Upper lobe of left lung (tissue), 4 donors: ENCODE results near the gene ITGB7.

Source experiments
- CTCF ChIP-seq, 6 experiments: fragments of 450-650 bp in 4 of 6; fragments of 200-600 bp in 2 of 6; sonication (generic) in 2 of 6; IDR thresholded peaks; one replicate each; pipeline ENCODE4 v1.5.1; 2016 to 2019; ENCODE audit warnings: antibody characterized with exemption in 6 of 6
- POLR2AphosphoS5 ChIP-seq, 2 donors: sonication (generic); formaldehyde crosslinking; IDR thresholded peaks; one replicate each; pipeline ENCODE4 v1.5.1; 2017; ENCODE audit warnings: antibody characterized with exemption in 2 of 2

DNA sequence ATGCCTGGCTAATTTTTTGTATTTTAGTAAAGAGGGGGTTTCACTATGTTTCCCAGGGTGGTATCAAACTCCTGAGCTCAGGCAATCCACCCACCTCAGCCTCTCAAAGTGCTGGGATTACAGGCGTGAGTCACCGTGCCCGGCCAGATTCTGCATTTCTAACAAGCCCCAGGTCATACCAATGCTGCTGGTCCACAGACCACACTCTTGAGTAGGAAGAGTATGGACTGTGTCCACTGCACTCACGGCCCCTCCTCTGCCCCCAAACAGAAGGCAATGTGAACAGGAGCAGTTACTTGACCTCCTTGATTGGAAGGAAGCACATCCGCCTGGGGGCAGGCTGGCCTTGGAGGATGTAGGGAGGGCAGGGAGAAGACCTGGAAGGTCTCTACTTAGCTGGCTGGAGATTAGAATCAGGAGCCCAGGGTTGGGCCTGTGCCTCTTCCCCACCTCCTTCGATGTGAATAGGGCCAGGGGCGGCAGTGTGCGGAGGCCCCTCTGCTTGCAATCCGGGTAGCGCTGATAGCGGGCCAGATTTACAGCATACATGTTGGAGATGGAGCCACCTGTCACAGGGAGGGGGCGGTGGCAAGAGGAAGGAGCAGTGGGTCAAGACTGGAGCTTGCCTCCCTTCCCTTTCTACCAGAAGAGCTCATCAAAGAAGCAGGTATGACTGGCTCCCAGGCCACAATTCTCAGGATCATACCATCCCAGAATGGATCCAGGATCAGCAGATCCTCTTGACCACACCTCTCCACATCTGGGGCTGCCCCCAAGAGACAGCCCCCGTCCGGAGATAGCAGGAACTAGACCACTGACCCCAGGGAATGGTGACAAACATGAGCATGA lies 36.0 kb downstream of the ITGB7 start:
- TF ChIP-seq CTCF (IDR thresholded peaks at IDR 0.05) (no peak), POLR2AphosphoS5 (IDR thresholded peaks at IDR 0.05) (no peak)
